Stomach (tissue), 9 donors: ENCODE data around the gene RGMB. TPM values are rescaled to one million over a fixed set of nuclear protein-coding genes. Genes with fewer than 3 reads are reported as not detected.
A peak's percentile ranks its signal among the peaks of the same experiment; 100 is the strongest.

Source experiments
- DNase-seq, 2 donors: peaks; one replicate each; pipeline versions ENCODE4 v3.0.0 to v3.0.0-alpha.2; 2013 to 2019
- H3K27ac ChIP-seq, 5 donors: fragments of 200-600 bp in 4 of 5; sonication (generic) in 4 of 5; one replicate each; pipeline ENCODE4 v1.5.1; 2013 to 2019; ENCODE audit warnings: mild to moderate bottlenecking in 1 of 5, moderate library complexity in 1 of 5
- H3K27me3 ChIP-seq, 3 donors: fragments of 200-600 bp; sonication (generic); one replicate each; pipeline ENCODE4 v1.5.1; 2017 to 2019; ENCODE audit warnings: mixed run types in 1 of 3
- H3K36me3 ChIP-seq, 4 donors: fragments of 200-600 bp; sonication (generic); 1 replicate in 3 of 4; 2 replicates in 1 of 4; pipeline ENCODE4 v1.5.1; 2016 to 2019
- H3K4me1 ChIP-seq, 4 donors: fragments of 200-600 bp; sonication (generic); one replicate each; pipeline ENCODE4 v1.5.1; 2016 to 2019
- H3K4me3 ChIP-seq, 4 donors: fragments of 200-600 bp; sonication (generic) in 3 of 4; one replicate each; pipeline ENCODE4 v1.5.1; 2016 to 2019; ENCODE audit warnings: mild to moderate bottlenecking in 1 of 4
- H3K9me3 ChIP-seq, 4 donors: fragments of 200-600 bp; sonication (generic); one replicate each; pipeline ENCODE4 v1.5.1; 2016 to 2019
- CTCF ChIP-seq, 7 experiments: fragments of 450-650 bp in 4 of 7; fragments of 200-600 bp in 3 of 7; sonication (generic) in 3 of 7; IDR thresholded peaks; one replicate each; pipeline ENCODE4 v1.5.1; 2016 to 2019; ENCODE audit warnings: antibody characterized with exemption in 7 of 7, control low read depth in 2 of 7, mild to moderate bottlenecking in 1 of 7
- EP300 ChIP-seq: sonication (generic); formaldehyde crosslinking; IDR thresholded peaks from one replicate; pipeline ENCODE4 v1.6.1; 2017; ENCODE audit warnings: antibody characterized with exemption
- POLR2A ChIP-seq, 4 donors: fragments of 450-650 bp; IDR thresholded peaks; one replicate each; pipeline ENCODE4 v1.6.1; 2016; ENCODE audit warnings: antibody characterized with exemption in 4 of 4, control low read depth in 2 of 4, mild to moderate bottlenecking in 1 of 4, moderate library complexity in 1 of 4
- POLR2AphosphoS5 ChIP-seq, 3 donors: sonication (generic); formaldehyde crosslinking; IDR thresholded peaks; one replicate each; pipeline ENCODE4 v1.6.1; 2016; ENCODE audit warnings: antibody characterized with exemption in 3 of 3
- WGBS, 5 donors: extraction: QIAGEN DNeasy Blood & Tissue Kit in 3 of 5; methylation state at CpG; one replicate each; pipeline versions ENCODE4 v1.1.5 to v1.1.7; 2013 to 2018; 5-methylcytosine and 5-hydroxymethylcytosine counted together
- intact Hi-C: fragments of 100-400 bp; cut with DNase I; formaldehyde crosslinking; loops from one replicate; pipeline ENCODE4 v1.15.1; 2023; ENCODE audit warnings: low total_unique reads
- polyA plus RNA-seq, 3 donors: library from polyadenylated mRNA; stranded (reverse); fragments of 200-250 nt; gene quantifications; one replicate each; pipeline ENCODE4 v1.2.3, GENCODE V29; 2013
- total RNA-seq, 5 donors: library from RNA; depleted of rRNA; stranded (reverse); fragments of >200 nt; gene quantifications; one replicate each; pipeline versions ENCODE4 v1.1.0 to v1.2.3, GENCODE V29; 2014 to 2016
- donor health status: healthy with polysubstance abuse.
- donor health status: Bipolar disorder and iron deficiency.
- donor health status: healthy.

Gene RGMB
- total and polyA plus RNA-seq, 8 donors, result 8.4 to 215 (median 50.1) TPM

- Histone ChIP-seq H3K4me1 (peaks cover 41 to 82% (median 60%) of the 10 kb centered on the region in 4 donors), H3K27ac (peak overlapping the region in 4 of 5 donors; percentile 93 to 97 (median 95)), H3K4me3 (peak overlapping the region; percentile 68 to 97 (median 89)), H3K36me3 (peaks cover 4 to 21% (median 16%) of the 10 kb centered on the region in 4 donors), H3K27me3 (peaks cover 0 to 19% (median 0%) of the 10 kb centered on the region in 3 donors), H3K9me3 (no peaks in the 10 kb centered on the region)
- TF ChIP-seq CTCF (IDR thresholded peaks at IDR 0.05), result no peak
- TF ChIP-seq POLR2AphosphoS5 (IDR thresholded peaks at IDR 0.05), result no peak
- no peak for TF ChIP-seq POLR2A (IDR thresholded peaks at IDR 0.05)
- TF ChIP-seq EP300, result no peak
- WGBS, 5 donors, result 32 to 54% (median 44%) methylated on average over 4 of the region's 4 CpGs
- DNase-seq, result no peak
- intact Hi-C loops, result no loop called here
These were observed 3.8 kb downstream of the RGMB start for GRCh38 chr5:98777295-98777694.

GRCh38 chr5:98779264-98779877 is 5.9 kb downstream of the RGMB start:
- peaks cover 5 to 27% (median 24%) of the 10 kb centered on the region in 4 donors for H3K36me3 ChIP-seq
- no peaks in the 10 kb centered on the region for H3K27me3 ChIP-seq
- DNase-seq, result peak in 1 of 2 donors; percentile 72
- H3K4me1 ChIP-seq, result peaks cover 51 to 94% (median 75%) of the 10 kb centered on the region in 4 donors
- 24 to 76% (median 39%) methylated on average over 11 of the region's 11 CpGs for whole genome bisulfite sequencing, 5 donors
- intact Hi-C loops, result no loop called here
- TF ChIP-seq EP300, result no peak
- TF ChIP-seq POLR2AphosphoS5 (IDR thresholded peaks at IDR 0.05), result peak in 2 of 3 donors; percentile 42 to 60
- no peaks in the 10 kb centered on the region for H3K9me3 ChIP-seq
- H3K4me3 ChIP-seq, result peak overlapping the region in 2 of 4 donors; percentile 19 to 25
- peak overlapping the region; percentile 45 to 97 (median 58) for H3K27ac ChIP-seq

- peak overlapping the region in 4 of 5 donors; percentile 45 to 97 (median 60) for H3K27ac ChIP-seq
- H3K27me3 ChIP-seq, result no peaks in the 10 kb centered on the region
- TF ChIP-seq CTCF (IDR thresholded peaks at IDR 0.05) (no peak), POLR2AphosphoS5 (IDR thresholded peaks at IDR 0.05) (no peak), POLR2A (IDR thresholded peaks at IDR 0.05) (no peak)
- WGBS, 5 donors, result 23 to 41% (median 39%) methylated on average over 3 of the region's 3 CpGs
- H3K9me3 ChIP-seq, result no peaks in the 10 kb centered on the region
- no peak for DNase-seq
- H3K4me1 ChIP-seq, result peaks cover 60 to 98% (median 80%) of the 10 kb centered on the region in 4 donors
- H3K36me3 ChIP-seq, result peaks cover 3 to 27% (median 24%) of the 10 kb centered on the region in 4 donors
- no peak overlapping the region for H3K4me3 ChIP-seq
- intact Hi-C loops, result no loop called here
These were observed 6.9 kb downstream of the RGMB start for GRCh38 chr5:98780390-98780789.

- Histone ChIP-seq H3K27me3 (no peaks in the 10 kb centered on the region), H3K4me1 (peaks cover 64 to 98% (median 79%) of the 10 kb centered on the region in 4 donors), H3K27ac (no peak overlapping the region), H3K9me3 (no peaks in the 10 kb centered on the region), H3K4me3 (no peak overlapping the region), H3K36me3 (peaks cover 3 to 27% (median 24%) of the 10 kb centered on the region in 4 donors)
- WGBS, 5 donors, result 26 to 39% (median 33%) methylated on average over 2 of the region's 2 CpGs
- intact Hi-C loops, result no loop called here
- TF ChIP-seq POLR2AphosphoS5 (IDR thresholded peaks at IDR 0.05), result no peak
- no peak for DNase-seq
These were observed 8.1 kb downstream of the RGMB start for GRCh38 chr5:98781520-98781919.

GRCh38 chr5:98781964-98782363 is 8.5 kb downstream of the RGMB start:
- H3K27me3 ChIP-seq, result no peaks in the 10 kb centered on the region
- no peak for TF ChIP-seq POLR2AphosphoS5 (IDR thresholded peaks at IDR 0.05)
- TF ChIP-seq EP300, result no peak
- TF ChIP-seq POLR2A (IDR thresholded peaks at IDR 0.05), result no peak
- TF ChIP-seq CTCF (IDR thresholded peaks at IDR 0.05), result no peak
- H3K36me3 ChIP-seq, result peaks cover 3 to 27% (median 24%) of the 10 kb centered on the region in 4 donors
- no peak overlapping the region for H3K4me3 ChIP-seq
- no peak overlapping the region for H3K27ac ChIP-seq
- 32 to 65% (median 55%) methylated on average over 2 of the region's 2 CpGs for WGBS, 5 donors
- no peaks in the 10 kb centered on the region for H3K9me3 ChIP-seq
- no peak for DNase-seq
- intact Hi-C loops, result no loop called here
- peaks cover 61 to 98% (median 79%) of the 10 kb centered on the region in 4 donors for H3K4me1 ChIP-seq
